Common myeloid progenitor, CD34-positive (primary cell): ENCODE data around the gene SLC12A9.

Experiments
- CTCF ChIA-PET: fragments of 350-600 bp; sonication (Branson Sonifier 250); formaldehyde crosslinking; loops from one replicate; lab custom pipeline; 2021; ENCODE audit warnings: antibody characterized with exemption; lab: Charles Lee
- POLR2A ChIA-PET: fragments of 350-600 bp; sonication (Branson Sonifier 250); formaldehyde crosslinking; loops from one replicate; lab custom pipeline; 2021; ENCODE audit warnings: antibody characterized with exemption; lab: Charles Lee
- DNase-seq, 3 donors: peaks; one replicate each; pipeline versions ENCODE4 v3.0.0 to v3.0.0-alpha.2; 2013
- H3K27ac ChIP-seq, 2 experiments: 1 replicate in 1 of 2; 2 replicates in 1 of 2; pipeline ENCODE4 v1.7.0; 2013; ENCODE audit warnings: inconsistent platforms in 2 of 2, low read length in 2 of 2, mild to moderate bottlenecking in 2 of 2, low read depth in 1 of 2, moderate library complexity in 1 of 2; ENCODE audit not compliant: severe bottlenecking in 2 of 2, insufficient read depth in 1 of 2, poor library complexity in 1 of 2
- H3K27me3 ChIP-seq, 5 experiments: replicated peaks in 2 of 5; 1 replicate in 3 of 5; 2 replicates in 2 of 5; pipeline versions ENCODE4 v1.6.1 to v1.7.0; 2013; ENCODE audit warnings: low read length in 4 of 5, mild to moderate bottlenecking in 2 of 5, moderate library complexity in 2 of 5, inconsistent platforms in 1 of 5; ENCODE audit not compliant: insufficient read depth in 5 of 5, control insufficient read depth in 4 of 5
- H3K36me3 ChIP-seq, 4 experiments: 1 replicate in 2 of 4; 2 replicates in 2 of 4; pipeline versions ENCODE4 v1.6.1 to v1.7.0; 2013; ENCODE audit warnings: low read length in 3 of 4, control low read depth in 1 of 4, mild to moderate bottlenecking in 1 of 4; ENCODE audit not compliant: control insufficient read depth in 4 of 4, insufficient read depth in 4 of 4
- H3K4me1 ChIP-seq, 4 experiments: 1 replicate in 3 of 4; 2 replicates in 1 of 4; pipeline versions ENCODE4 v1.6.1 to v1.7.1; 2013; ENCODE audit warnings: low read length in 3 of 4, mild to moderate bottlenecking in 3 of 4, control low read depth in 1 of 4, inconsistent platforms in 1 of 4, moderate library complexity in 1 of 4; ENCODE audit not compliant: control insufficient read depth in 4 of 4, insufficient read depth in 4 of 4; ENCODE audit errors: control extremely low read depth in 1 of 4
- H3K4me3 ChIP-seq, 7 experiments: 1 replicate in 4 of 7; 2 replicates in 3 of 7; pipeline versions ENCODE4 v1.5.1 to v1.7.0; 2013; ENCODE audit warnings: mild to moderate bottlenecking in 7 of 7, low read length in 6 of 7, moderate library complexity in 6 of 7, inconsistent platforms in 2 of 7, low read depth in 2 of 7, control low read depth in 1 of 7; ENCODE audit not compliant: insufficient read depth in 4 of 7, control insufficient read depth in 1 of 7; ENCODE audit errors: extremely low read depth in 1 of 7
- H3K9me3 ChIP-seq, 5 experiments: 1 replicate in 4 of 5; 2 replicates in 1 of 5; pipeline versions ENCODE4 v1.6.1 to v1.7.1; 2013; ENCODE audit warnings: low read length in 4 of 5, mild to moderate bottlenecking in 2 of 5, inconsistent platforms in 1 of 5, low read depth in 1 of 5, moderate library complexity in 1 of 5; ENCODE audit not compliant: control insufficient read depth in 4 of 5, insufficient read depth in 2 of 5; ENCODE audit errors: control extremely low read depth in 1 of 5
- WGBS: methylation state at CpG from one replicate; pipeline ENCODE4 v1.1.5; 2013; ENCODE audit not compliant: insufficient coverage; 5-methylcytosine and 5-hydroxymethylcytosine counted together

SLC12A9 gene

GRCh38 chr7:100818825-100819224, 33.7 kb upstream of the SLC12A9 start:
- WGBS = 97% methylated on average over 6 of the region's 6 CpGs
- Histone ChIP-seq H3K27me3 (no peaks in the 10 kb centered on the region), H3K4me1 (peaks cover 0 to 3% (median 0%) of the 10 kb centered on the region in 4 experiments), H3K27ac (no peak overlapping the region), H3K9me3 (no peaks in the 10 kb centered on the region), H3K36me3 (peaks cover 0 to 27% (median 9%) of the 10 kb centered on the region in 4 experiments), H3K4me3 (no peak overlapping the region)
- ChIA-PET CTCF (interaction anchor here (1.2 to 2.2 kb wide), 4 partner anchors 13 to 33 kb away, joined by 3 to 9 read pairs (median 5); no protein-coding TSS in a partner anchor), POLR2A (interaction anchor here (0.8 kb wide), 1 partner anchor 91 kb away, joined by 4 read pairs; no protein-coding TSS in a partner anchor)
- DNase-seq = no peak

GRCh38 chr7:100819586-100819985, 32.9 kb upstream of the SLC12A9 start:
- ChIA-PET CTCF (no interaction called here), POLR2A (interaction anchor here (0.8 kb wide), 1 partner anchor 91 kb away, joined by 4 read pairs; no protein-coding TSS in a partner anchor)
- Histone ChIP-seq H3K36me3 (peaks cover 0 to 25% (median 8%) of the 10 kb centered on the region in 4 experiments), H3K27ac (no peak overlapping the region), H3K9me3 (no peaks in the 10 kb centered on the region), H3K4me1 (no peaks in the 10 kb centered on the region), H3K4me3 (no peak overlapping the region), H3K27me3 (no peaks in the 10 kb centered on the region)
- DNase-seq = no peak
- 98% methylated on average over 20 of the region's 23 CpGs for WGBS

- POLR2A ChIA-PET = interaction anchor here (0.6 kb wide), 2 partner anchors 11 to 29 kb away, joined by 3 to 5 read pairs; no protein-coding TSS in a partner anchor
Measured at GRCh38 chr7:100822236-100823139, 30.0 kb upstream of the SLC12A9 start.

GRCh38 chr7:100823140-100823525, 29.4 kb upstream of the SLC12A9 start:
- peaks cover 0 to 11% (median 0%) of the 10 kb centered on the region in 5 experiments for H3K27me3 ChIP-seq
- ChIA-PET CTCF (interaction anchor here (0.6 to 13.2 kb wide), 2 partner anchors 19 to 29 kb away, joined by 3 to 108 read pairs; no protein-coding TSS in a partner anchor), POLR2A (interaction anchor here (0.6 kb wide), 1 partner anchor 11 kb away, joined by 5 read pairs; no protein-coding TSS in a partner anchor)
- peaks cover 0 to 25% (median 21%) of the 10 kb centered on the region in 4 experiments for H3K4me1 ChIP-seq
- no peak overlapping the region for H3K4me3 ChIP-seq
- no peaks in the 10 kb centered on the region for H3K9me3 ChIP-seq
- 94% methylated on average over 4 of the region's 7 CpGs for WGBS
- no peak overlapping the region for H3K27ac ChIP-seq
- no peak for DNase-seq
- H3K36me3 ChIP-seq = peaks cover 0 to 15% (median 5%) of the 10 kb centered on the region in 4 experiments

More at GRCh38 chr7:100822236-100823139, 30.0 kb upstream of the SLC12A9 start:
- 99% methylated on average over 39 of the region's 43 CpGs for WGBS
- Histone ChIP-seq H3K27me3 (peaks cover 0 to 5% (median 0%) of the 10 kb centered on the region in 5 experiments), H3K4me3 (no peak overlapping the region), H3K4me1 (peaks cover 0 to 19% (median 15%) of the 10 kb centered on the region in 4 experiments), H3K27ac (no peak overlapping the region), H3K9me3 (no peaks in the 10 kb centered on the region), H3K36me3 (peaks cover 0 to 15% (median 5%) of the 10 kb centered on the region in 4 experiments)
- CTCF ChIA-PET = interaction anchor here (0.9 to 13.2 kb wide), 3 partner anchors 9 to 19 kb away, joined by 3 to 108 read pairs (median 3); no protein-coding TSS in a partner anchor
- no peak for DNase-seq

DNA sequence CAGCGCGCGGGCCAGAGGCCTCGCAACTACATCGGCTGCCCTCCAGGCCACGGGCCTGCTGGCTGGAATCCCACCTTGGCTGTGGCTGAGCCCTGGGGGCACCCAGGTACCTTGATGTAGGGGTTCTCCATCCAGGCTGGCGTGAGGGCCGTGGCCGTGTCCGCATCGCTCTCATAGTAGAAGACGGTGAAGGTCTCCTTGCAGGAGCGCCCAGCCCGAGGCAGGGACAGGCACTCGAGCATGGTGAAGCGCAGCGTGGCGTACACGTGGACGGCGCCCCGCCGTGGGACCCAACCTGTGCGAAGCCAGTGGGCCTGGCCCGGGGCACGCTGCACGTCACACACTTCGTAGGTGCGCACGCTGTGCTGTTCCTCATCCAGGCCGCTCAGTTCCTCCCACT, 29.0 kb upstream of the SLC12A9 start:
- 97% methylated on average over 28 of the region's 31 CpGs for WGBS
- Histone ChIP-seq H3K36me3 (peaks cover 0 to 15% (median 5%) of the 10 kb centered on the region in 4 experiments), H3K9me3 (no peaks in the 10 kb centered on the region), H3K4me1 (peaks cover 0 to 29% (median 25%) of the 10 kb centered on the region in 4 experiments), H3K27me3 (peaks cover 0 to 11% (median 0%) of the 10 kb centered on the region in 5 experiments), H3K27ac (no peak overlapping the region), H3K4me3 (no peak overlapping the region)
- CTCF ChIA-PET = interaction anchor here (0.6 to 13.2 kb wide), 2 partner anchors 20 to 28 kb away, joined by 3 to 108 read pairs; no protein-coding TSS in a partner anchor
- no peak for DNase-seq
- POLR2A ChIA-PET = interaction anchor here (0.6 kb wide), 1 partner anchor 12 kb away, joined by 5 read pairs; no protein-coding TSS in a partner anchor

- DNase-seq = no peak
- H3K4me1 ChIP-seq = peaks cover 0 to 36% (median 34%) of the 10 kb centered on the region in 4 experiments
- ChIA-PET CTCF (interaction anchor here (1.4 to 13.2 kb wide), 3 partner anchors 21 to 119 kb away, joined by 4 to 108 read pairs (median 6); partner anchors contain the start of gene POP7), POLR2A (no interaction called here)
- 89% methylated on average over 4 of the region's 18 CpGs for WGBS
- H3K36me3 ChIP-seq = peaks cover 0 to 12% (median 3%) of the 10 kb centered on the region in 4 experiments
- peaks cover 0 to 11% (median 0%) of the 10 kb centered on the region in 5 experiments for H3K27me3 ChIP-seq
- no peak overlapping the region for H3K27ac ChIP-seq
- no peaks in the 10 kb centered on the region for H3K9me3 ChIP-seq
- H3K4me3 ChIP-seq = no peak overlapping the region
Measured at GRCh38 chr7:100824499-100825214, 27.9 kb upstream of the SLC12A9 start.
